ENCODE measurements around the gene RBM33.

The RBM33 gene

GRCh38 chr7:155728116-155728515, 83.7 kb downstream of the RBM33 start:
- no peak overlapping the region for H3K23ac ChIP-seq (ENCODE audit: low read length in 2 of 2)
- peaks cover 25 to 53% of the 10 kb centered on the region in 2 experiments for H3K36me3 ChIP-seq (ENCODE audit: control insufficient read depth in 1 of 2, insufficient read depth in 2 of 2, low read depth in 1 of 2, low read length in 2 of 2)
- H3K9me3 ChIP-seq (ENCODE audit: control insufficient read depth, low read length): no peaks in the 10 kb centered on the region
- no peak overlapping the region for H2BK5ac ChIP-seq (ENCODE audit: low read depth, low read length, poor library complexity, severe bottlenecking)
- H3K14ac ChIP-seq (ENCODE audit: low read length in 2 of 2): no peak overlapping the region
- H3K9ac ChIP-seq (ENCODE audit: low read length): no peak overlapping the region
- no peak overlapping the region for H3K18ac ChIP-seq (ENCODE audit: low read depth in 1 of 2, low read length in 2 of 2)
- no peak overlapping the region for H2BK15ac ChIP-seq (ENCODE audit: low read depth, poor library complexity, severe bottlenecking)
- H3K4me1 ChIP-seq (ENCODE audit: control insufficient read depth, insufficient read depth, low read depth, low read length): peaks cover 9% of the 10 kb centered on the region
- no peak overlapping the region for H4K91ac ChIP-seq (ENCODE audit: low read length)
- H2AFZ ChIP-seq (ENCODE audit: low read depth, low read length): no peak overlapping the region
- no peak overlapping the region for H3K27ac ChIP-seq (ENCODE audit: low read length, poor library complexity, severe bottlenecking)
- WGBS: 80% methylated on average over 6 of the region's 6 CpGs
- H3K4ac ChIP-seq (ENCODE audit: low read depth in 1 of 2, low read length in 2 of 2): no peak overlapping the region
- peaks cover 33% of the 10 kb centered on the region for H3K79me1 ChIP-seq (replicated peaks; ENCODE audit: low read length, poor library complexity, severe bottlenecking)
- no peak overlapping the region for H4K8ac ChIP-seq (ENCODE audit: low read length)
- no peak overlapping the region for H2BK12ac ChIP-seq (ENCODE audit: low read length in 2 of 2)
- no peaks in the 10 kb centered on the region for H3K27me3 ChIP-seq (ENCODE audit: control insufficient read depth in 1 of 2, insufficient read depth in 1 of 2, low read length in 2 of 2)
- H3K4me2 ChIP-seq (ENCODE audit: low read length, poor library complexity, severe bottlenecking): no peak overlapping the region
- H3K4me3 ChIP-seq (ENCODE audit: insufficient read depth in 1 of 2, low read depth in 1 of 2, low read length in 2 of 2): no peak overlapping the region
- DNase-seq: no peak
- H2AK5ac ChIP-seq (ENCODE audit: low read length, severe bottlenecking): no peak overlapping the region
- H2BK120ac ChIP-seq (ENCODE audit: low read depth, low read length): no peak overlapping the region

GRCh38 chr7:155729847-155730246, 85.4 kb downstream of the RBM33 start:
- H3K27ac ChIP-seq (ENCODE audit: low read length, poor library complexity, severe bottlenecking): no peak overlapping the region
- no peak overlapping the region for H2AK5ac ChIP-seq (ENCODE audit: low read length, severe bottlenecking)
- H3K4me3 ChIP-seq (ENCODE audit: insufficient read depth in 1 of 2, low read depth in 1 of 2, low read length in 2 of 2): no peak overlapping the region
- H4K8ac ChIP-seq (ENCODE audit: low read length): no peak overlapping the region
- H2BK5ac ChIP-seq (ENCODE audit: low read depth, low read length, poor library complexity, severe bottlenecking): no peak overlapping the region
- H4K91ac ChIP-seq (ENCODE audit: low read length): no peak overlapping the region
- no peak overlapping the region for H2AFZ ChIP-seq (ENCODE audit: low read depth, low read length)
- no peak overlapping the region for H3K23ac ChIP-seq (ENCODE audit: low read length in 2 of 2)
- no peak overlapping the region for H3K4ac ChIP-seq (ENCODE audit: low read depth in 1 of 2, low read length in 2 of 2)
- no peak overlapping the region for H3K4me2 ChIP-seq (ENCODE audit: low read length, poor library complexity, severe bottlenecking)
- H3K14ac ChIP-seq (ENCODE audit: low read length in 2 of 2): no peak overlapping the region
- H3K18ac ChIP-seq (ENCODE audit: low read depth in 1 of 2, low read length in 2 of 2): no peak overlapping the region
- H2BK12ac ChIP-seq (ENCODE audit: low read length in 2 of 2): no peak overlapping the region
- H3K4me1 ChIP-seq (ENCODE audit: control insufficient read depth, insufficient read depth, low read depth, low read length): peaks cover 10% of the 10 kb centered on the region
- peaks cover 26 to 54% of the 10 kb centered on the region in 2 experiments for H3K36me3 ChIP-seq (ENCODE audit: control insufficient read depth in 1 of 2, insufficient read depth in 2 of 2, low read depth in 1 of 2, low read length in 2 of 2)
- H3K9ac ChIP-seq (ENCODE audit: low read length): no peak overlapping the region
- 91% methylated on average over 6 of the region's 6 CpGs for WGBS
- no peak overlapping the region for H2BK15ac ChIP-seq (ENCODE audit: low read depth, poor library complexity, severe bottlenecking)
- no peak overlapping the region for H2BK120ac ChIP-seq (ENCODE audit: low read depth, low read length)
- DNase-seq: no peak
- H3K27me3 ChIP-seq (ENCODE audit: control insufficient read depth in 1 of 2, insufficient read depth in 1 of 2, low read length in 2 of 2): no peaks in the 10 kb centered on the region
- peaks cover 39% of the 10 kb centered on the region for H3K79me1 ChIP-seq (replicated peaks; ENCODE audit: low read length, poor library complexity, severe bottlenecking)
- no peaks in the 10 kb centered on the region for H3K9me3 ChIP-seq (ENCODE audit: control insufficient read depth, low read length)

GRCh38 chr7:155731380-155731779, 86.9 kb downstream of the RBM33 start:
- Histone ChIP-seq H3K79me1 (replicated peaks; ENCODE audit: low read length, poor library complexity, severe bottlenecking) (peaks cover 39% of the 10 kb centered on the region), H3K23ac (ENCODE audit: low read length in 2 of 2) (no peak overlapping the region)

GRCh38 chr7:155731871-155732270, 87.4 kb downstream of the RBM33 start:
- H3K18ac ChIP-seq (ENCODE audit: low read depth in 1 of 2, low read length in 2 of 2): no peak overlapping the region
- no peak overlapping the region for H3K23ac ChIP-seq (ENCODE audit: low read length in 2 of 2)
- no peak overlapping the region for H2BK5ac ChIP-seq (ENCODE audit: low read depth, low read length, poor library complexity, severe bottlenecking)
- no peak overlapping the region for H3K9ac ChIP-seq (ENCODE audit: low read length)
- H2BK12ac ChIP-seq (ENCODE audit: low read length in 2 of 2): no peak overlapping the region
- H3K9me3 ChIP-seq (ENCODE audit: control insufficient read depth, low read length): no peaks in the 10 kb centered on the region
- H3K4me2 ChIP-seq (ENCODE audit: low read length, poor library complexity, severe bottlenecking): no peak overlapping the region
- DNase-seq: no peak
- H3K4ac ChIP-seq (ENCODE audit: low read depth in 1 of 2, low read length in 2 of 2): no peak overlapping the region
- no peak overlapping the region for H2BK15ac ChIP-seq (ENCODE audit: low read depth, poor library complexity, severe bottlenecking)
- no peaks in the 10 kb centered on the region for H3K27me3 ChIP-seq (ENCODE audit: control insufficient read depth in 1 of 2, insufficient read depth in 1 of 2, low read length in 2 of 2)
- H2AK5ac ChIP-seq (ENCODE audit: low read length, severe bottlenecking): no peak overlapping the region
- peaks cover 10% of the 10 kb centered on the region for H3K4me1 ChIP-seq (ENCODE audit: control insufficient read depth, insufficient read depth, low read depth, low read length)
- H3K4me3 ChIP-seq (ENCODE audit: insufficient read depth in 1 of 2, low read depth in 1 of 2, low read length in 2 of 2): no peak overlapping the region
- peaks cover 26 to 58% of the 10 kb centered on the region in 2 experiments for H3K36me3 ChIP-seq (ENCODE audit: control insufficient read depth in 1 of 2, insufficient read depth in 2 of 2, low read depth in 1 of 2, low read length in 2 of 2)
- no CpG with 5 or more reads among the region's 1 CpG for WGBS
- no peak overlapping the region for H3K27ac ChIP-seq (ENCODE audit: low read length, poor library complexity, severe bottlenecking)
- H4K8ac ChIP-seq (ENCODE audit: low read length): no peak overlapping the region
- peaks cover 39% of the 10 kb centered on the region for H3K79me1 ChIP-seq (replicated peaks; ENCODE audit: low read length, poor library complexity, severe bottlenecking)
- H2BK120ac ChIP-seq (ENCODE audit: low read depth, low read length): no peak overlapping the region
- H3K14ac ChIP-seq (ENCODE audit: low read length in 2 of 2): no peak overlapping the region
- no peak overlapping the region for H4K91ac ChIP-seq (ENCODE audit: low read length)
- no peak overlapping the region for H2AFZ ChIP-seq (ENCODE audit: low read depth, low read length)

More at GRCh38 chr7:155731380-155731779, 86.9 kb downstream of the RBM33 start:
- H3K4me1 ChIP-seq (ENCODE audit: control insufficient read depth, insufficient read depth, low read depth, low read length): peaks cover 10% of the 10 kb centered on the region
- no peak overlapping the region for H3K9ac ChIP-seq (ENCODE audit: low read length)
- no peak overlapping the region for H2BK120ac ChIP-seq (ENCODE audit: low read depth, low read length)
- H3K27ac ChIP-seq (ENCODE audit: low read length, poor library complexity, severe bottlenecking): no peak overlapping the region
- no peak overlapping the region for H2BK12ac ChIP-seq (ENCODE audit: low read length in 2 of 2)
- no peaks in the 10 kb centered on the region for H3K27me3 ChIP-seq (ENCODE audit: control insufficient read depth in 1 of 2, insufficient read depth in 1 of 2, low read length in 2 of 2)
- H3K18ac ChIP-seq (ENCODE audit: low read depth in 1 of 2, low read length in 2 of 2): no peak overlapping the region
- WGBS: 96% methylated on average over 3 of the region's 3 CpGs
- no peak overlapping the region for H4K91ac ChIP-seq (ENCODE audit: low read length)
- no peak overlapping the region for H3K4me3 ChIP-seq (ENCODE audit: insufficient read depth in 1 of 2, low read depth in 1 of 2, low read length in 2 of 2)
- no peak overlapping the region for H2BK15ac ChIP-seq (ENCODE audit: low read depth, poor library complexity, severe bottlenecking)
- H2AK5ac ChIP-seq (ENCODE audit: low read length, severe bottlenecking): no peak overlapping the region
- no peak for DNase-seq
- H2BK5ac ChIP-seq (ENCODE audit: low read depth, low read length, poor library complexity, severe bottlenecking): no peak overlapping the region
- H3K36me3 ChIP-seq (ENCODE audit: control insufficient read depth in 1 of 2, insufficient read depth in 2 of 2, low read depth in 1 of 2, low read length in 2 of 2): peaks cover 26 to 54% of the 10 kb centered on the region in 2 experiments
- no peak overlapping the region for H3K4me2 ChIP-seq (ENCODE audit: low read length, poor library complexity, severe bottlenecking)
- H3K14ac ChIP-seq (ENCODE audit: low read length in 2 of 2): no peak overlapping the region
- H3K9me3 ChIP-seq (ENCODE audit: control insufficient read depth, low read length): no peaks in the 10 kb centered on the region
- no peak overlapping the region for H3K4ac ChIP-seq (ENCODE audit: low read depth in 1 of 2, low read length in 2 of 2)
- H4K8ac ChIP-seq (ENCODE audit: low read length): no peak overlapping the region
- no peak overlapping the region for H2AFZ ChIP-seq (ENCODE audit: low read depth, low read length)
